Pulmonary artery endothelial cell (primary cell): ENCODE measurements around the gene SPATS1. TPM values are rescaled to one million over a fixed set of nuclear protein-coding genes. Genes with fewer than 3 reads are reported as not detected.
"Not testable (repeated sequence)": the region's sequence is repeated elsewhere in the genome, so short reads cannot be mapped to it uniquely, and the experiment has no call there.

Experiments used
- DNase-seq: peaks from one replicate; pipeline ENCODE4 v3.0.0-alpha.2; 2011; ENCODE audit warnings: low read depth, low spot score
- total RNA-seq: library from RNA; depleted of rRNA; stranded (reverse); fragments of >200 nt; gene quantifications from 2 replicates; pipeline ENCODE4 v1.2.3, GENCODE V29; 2014

Gene SPATS1
- total RNA-seq, 1 donor from 2014 or later, result not detected

- no peak for DNase-seq
These were observed 31.1 kb upstream of the SPATS1 start for GRCh38 chr6:44311304-44311703.

GRCh38 chr6:44311767-44312166 is 30.7 kb upstream of the SPATS1 start:
- no peak for DNase-seq

GRCh38 chr6:44312901-44313788 is 29.3 kb upstream of the SPATS1 start, which contains the start of gene AARS2:
Gene AARS2, minus strand, starts transcription at chr6:44313347. Its CDS starts 24 bp downstream, at chr6:44313323.
- DNase-seq, result peak; percentile 53

- not testable (repeated sequence) for DNase-seq
These were observed 27.8 kb upstream of the SPATS1 start for GRCh38 chr6:44314657-44315056.

GRCh38 chr6:44315516-44315915 is 26.9 kb upstream of the SPATS1 start:
- DNase-seq, result no peak

GRCh38 chr6:44315951-44316350 is 26.5 kb upstream of the SPATS1 start:
- DNase-seq, result no peak

GRCh38 chr6:44316481-44316880 is 26.0 kb upstream of the SPATS1 start:
- no peak for DNase-seq

GRCh38 chr6:44317136-44317631 is 25.3 kb upstream of the SPATS1 start:
- DNase-seq, result not testable (repeated sequence)

- no peak for DNase-seq
These were observed 21.2 kb upstream of the SPATS1 start for GRCh38 chr6:44321210-44321609.

GRCh38 chr6:44327096-44327495 is 15.4 kb upstream of the SPATS1 start:
- DNase-seq, result no peak

- no peak for DNase-seq
These were observed 14.7 kb upstream of the SPATS1 start for GRCh38 chr6:44327760-44328159.

- not testable (repeated sequence) for DNase-seq
These were observed 14.2 kb upstream of the SPATS1 start for GRCh38 chr6:44328203-44328602.

- DNase-seq, result no peak
These were observed 12.6 kb upstream of the SPATS1 start for GRCh38 chr6:44329858-44330257.

- DNase-seq, result no peak
These were observed 9.9 kb upstream of the SPATS1 start for GRCh38 chr6:44332585-44332984.

GRCh38 chr6:44333273-44333919 is 9.1 kb upstream of the SPATS1 start:
- DNase-seq, result no peak

GRCh38 chr6:44333942-44334341 is 8.5 kb upstream of the SPATS1 start:
- no peak for DNase-seq

GRCh38 chr6:44335631-44336030 is 6.8 kb upstream of the SPATS1 start:
- DNase-seq, result no peak

- DNase-seq, result peak; percentile 24
These were observed 4.0 kb upstream of the SPATS1 start for GRCh38 chr6:44338228-44339122.

GRCh38 chr6:44339301-44339700 is 3.1 kb upstream of the SPATS1 start:
- no peak for DNase-seq

- no peak for DNase-seq
These were observed 2.5 kb upstream of the SPATS1 start for GRCh38 chr6:44339763-44340625.
